Left lung (tissue), 10 donors: ENCODE measurements around the gene MACROD2. TPM values are rescaled to one million over a fixed set of nuclear protein-coding genes. Genes with fewer than 3 reads are reported as not detected.

Source experiments
- ATAC-seq: fragments of 200-7000 bp; cut with Tn5 transposase; one replicate; pipeline ENCODE4 v1.9.1; 2020; ENCODE audit warnings: moderate library complexity
- DNase-seq, 4 donors: peaks; one replicate each; pipeline ENCODE4 v3.0.0-alpha.2; 2013 to 2020
- H3K27ac ChIP-seq, 2 donors: fragments of 200-600 bp; sonication (generic) in 1 of 2; one replicate each; pipeline versions ENCODE4 v1.5.0 to v1.8.0; 2020 to 2021
- H3K27me3 ChIP-seq, 2 donors: fragments of 200-600 bp; sonication (generic) in 1 of 2; one replicate each; pipeline versions ENCODE4 v1.5.0 to v1.8.0; 2020 to 2021
- H3K36me3 ChIP-seq, 2 donors: fragments of 200-600 bp; sonication (generic) in 1 of 2; one replicate each; pipeline versions ENCODE4 v1.5.0 to v1.8.0; 2020 to 2021
- H3K4me1 ChIP-seq, 2 donors: fragments of 200-600 bp; one replicate each; pipeline ENCODE4 v1.8.0; 2021
- H3K4me3 ChIP-seq, 2 donors: fragments of 200-600 bp; sonication (generic) in 1 of 2; one replicate each; pipeline versions ENCODE4 v1.5.0 to v1.8.0; 2020 to 2021; ENCODE audit warnings: mild to moderate bottlenecking in 1 of 2
- H3K9me3 ChIP-seq, 2 donors: fragments of 200-600 bp; sonication (generic) in 1 of 2; one replicate each; pipeline versions ENCODE4 v1.5.0 to v1.8.0; 2020 to 2021
- CTCF ChIP-seq, 2 donors: fragments of 200-600 bp; sonication (generic) in 1 of 2; IDR thresholded peaks; one replicate each; pipeline versions ENCODE4 v1.5.0 to v1.8.0; 2021; ENCODE audit warnings: antibody characterized with exemption in 2 of 2
- intact Hi-C, 2 donors: fragments of 100-400 bp; cut with DNase I; formaldehyde crosslinking; loops; one replicate each; pipeline versions ENCODE4 v1.11.2 to v1.14.2; 2022
- polyA plus RNA-seq, 6 donors: library from polyadenylated mRNA; unstranded; fragments of 120-200 nt; gene quantifications; one replicate each; pipeline ENCODE4 v1.2.1, GENCODE V29; 2013; ENCODE audit not compliant: insufficient read length in 6 of 6
- total RNA-seq, 2 donors: library from RNA; stranded (reverse); fragmentation: NEBNext Ultra II Directional; extraction: Animal tissue kit (Norgen Biotek cat#: 25700); gene quantifications; one replicate each; pipeline ENCODE4 v1.2.1, GENCODE V29; 2021
- donor health status: DM: no; HTN: yes; CAD: no.
- donor health status: DM: no; HTN: no; CAD: no.

The MACROD2 gene
- total and polyA plus RNA-seq, 8 donors = 6.1 to 23.6 (median 8.9) TPM

- ATAC-seq (no peak), DNase-seq (no peak)
- H3K4me3 ChIP-seq = no peak overlapping the region
- intact Hi-C loops = no loop called here
- no peak overlapping the region for H3K27ac ChIP-seq
- H3K9me3 ChIP-seq = no peaks in the 10 kb centered on the region
- TF ChIP-seq CTCF (IDR thresholded peaks at IDR 0.05) = no peak
- no peaks in the 10 kb centered on the region for H3K36me3 ChIP-seq
- H3K4me1 ChIP-seq = no peaks in the 10 kb centered on the region
- H3K27me3 ChIP-seq = no peaks in the 10 kb centered on the region
These were observed 614.3 kb downstream of the MACROD2 start for GRCh38 chr20:14609328-14610221.

GRCh38 chr20:14611479-14611878 lies 616.2 kb downstream of the MACROD2 start:
- H3K36me3 ChIP-seq = no peaks in the 10 kb centered on the region
- DNase-seq (no peak), ATAC-seq (no peak)
- no peaks in the 10 kb centered on the region for H3K4me1 ChIP-seq
- H3K4me3 ChIP-seq = no peak overlapping the region
- no peak for TF ChIP-seq CTCF (IDR thresholded peaks at IDR 0.05)
- intact Hi-C loops = no loop called here
- H3K27ac ChIP-seq = no peak overlapping the region
- no peaks in the 10 kb centered on the region for H3K9me3 ChIP-seq
- no peaks in the 10 kb centered on the region for H3K27me3 ChIP-seq

- no peaks in the 10 kb centered on the region for H3K9me3 ChIP-seq
- no peaks in the 10 kb centered on the region for H3K4me1 ChIP-seq
- H3K27me3 ChIP-seq = no peaks in the 10 kb centered on the region
- ATAC-seq (no peak), DNase-seq (no peak)
- no peaks in the 10 kb centered on the region for H3K36me3 ChIP-seq
- no peak for TF ChIP-seq CTCF (IDR thresholded peaks at IDR 0.05)
- intact Hi-C loops = no loop called here
- H3K4me3 ChIP-seq = no peak overlapping the region
- no peak overlapping the region for H3K27ac ChIP-seq
These were observed 617.1 kb downstream of the MACROD2 start for GRCh38 chr20:14612391-14612790.

GRCh38 chr20:14616003-14616402 lies 620.7 kb downstream of the MACROD2 start:
- no peaks in the 10 kb centered on the region for H3K4me1 ChIP-seq
- DNase-seq = no peak
- ATAC-seq = no peak
- H3K36me3 ChIP-seq = no peaks in the 10 kb centered on the region
- H3K9me3 ChIP-seq = no peaks in the 10 kb centered on the region
- TF ChIP-seq CTCF (IDR thresholded peaks at IDR 0.05) = no peak
- intact Hi-C loops = no loop called here
- H3K27me3 ChIP-seq = no peaks in the 10 kb centered on the region
- no peak overlapping the region for H3K27ac ChIP-seq
- H3K4me3 ChIP-seq = no peak overlapping the region

GRCh38 chr20:14617123-14617522 lies 621.8 kb downstream of the MACROD2 start:
- TF ChIP-seq CTCF (IDR thresholded peaks at IDR 0.05) = no peak
- ATAC-seq (peak; percentile 89), DNase-seq (no peak)
- Histone ChIP-seq H3K36me3 (no peaks in the 10 kb centered on the region), H3K4me1 (no peaks in the 10 kb centered on the region), H3K4me3 (no peak overlapping the region), H3K27ac (no peak overlapping the region), H3K27me3 (no peaks in the 10 kb centered on the region), H3K9me3 (no peaks in the 10 kb centered on the region)
- intact Hi-C loops = no loop called here
